Natural killer cell treated with Interleukin-12 subunit alpha and Interleukin-12 subunit beta and Interleukin-15 and Interleukin-18, amount 100 ng/mL, for 72 hours (primary cell): ENCODE measurements around the gene ADGRA1. TPM values are rescaled to one million over a fixed set of nuclear protein-coding genes. Genes with fewer than 3 reads are reported as not detected.

Experiments
- ATAC-seq, 2 donors: fragments of 150-1000 bp; cut with Tn5 transposase in 1 of 2; sonication (Bioruptor Pico), chemical (Tn5 transposase) in 1 of 2; 2 replicates each; pipeline ENCODE4 v1.10.0; 2021
- DNase-seq: peaks from one replicate; pipeline ENCODE4 v3.0.0; 2022; ENCODE audit warnings: low spot score
- H3K27ac Mint-ChIP-seq, 2 donors: 1 replicate in 1 of 2; 2 replicates in 1 of 2; pipeline ENCODE4 v1.8.0; 2022; ENCODE audit warnings: mixed read lengths in 2 of 2, mild to moderate bottlenecking in 1 of 2, moderate library complexity in 1 of 2
- H3K27me3 Mint-ChIP-seq, 2 donors: 1 replicate in 1 of 2; 2 replicates in 1 of 2; pipeline ENCODE4 v1.8.0; 2022; ENCODE audit warnings: mixed read lengths in 2 of 2
- H3K36me3 Mint-ChIP-seq: one replicate; pipeline ENCODE4 v1.8.0; 2022; ENCODE audit warnings: mixed read lengths
- H3K4me1 Mint-ChIP-seq, 2 donors: 1 replicate in 1 of 2; 2 replicates in 1 of 2; pipeline ENCODE4 v1.8.0; 2022; ENCODE audit warnings: low read depth in 2 of 2, mixed read lengths in 2 of 2, mild to moderate bottlenecking in 1 of 2
- H3K4me3 Mint-ChIP-seq: one replicate; pipeline ENCODE4 v1.8.0; 2022; ENCODE audit warnings: mixed read lengths
- H3K9me3 Mint-ChIP-seq: 2 replicates; pipeline ENCODE4 v1.8.0; 2022; ENCODE audit warnings: mixed read lengths
- total RNA-seq, 2 donors: library from RNA; stranded (reverse); gene quantifications; one replicate each; pipeline ENCODE4 v1.2.3, GENCODE V29; 2022

Gene ADGRA1
- total RNA-seq, 2 donors from 2014 or later, result not detected

DNA sequence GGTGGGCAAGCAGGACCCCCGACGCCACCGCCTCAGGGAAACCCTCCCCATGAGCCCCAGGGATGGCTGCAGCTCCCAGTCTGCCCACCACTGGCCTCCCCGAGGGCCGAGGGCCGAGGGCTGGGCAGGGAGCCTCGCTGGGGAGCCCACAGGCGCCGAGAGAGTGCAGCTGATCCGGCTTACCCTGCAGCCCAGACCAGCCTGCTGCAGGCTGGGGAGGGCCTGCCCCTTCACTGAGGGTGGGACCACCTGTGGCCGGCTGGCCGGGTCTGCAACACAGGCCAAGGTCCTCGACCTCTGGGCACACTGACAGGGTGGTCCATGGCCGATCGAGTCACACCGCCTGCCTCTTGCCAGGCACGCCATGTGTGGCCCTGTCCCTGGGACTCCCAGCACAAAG, 27.3 kb upstream of the ADGRA1 start:
- DNase-seq (no peak), ATAC-seq (no peak)
- Mint-ChIP-seq H3K9me3 (no peaks in the 10 kb centered on the region), H3K4me3 (no peak overlapping the region), H3K27me3 (peaks cover 0 to 8% of the 10 kb centered on the region in 2 donors), H3K27ac (no peak overlapping the region), H3K36me3 (no peaks in the 10 kb centered on the region), H3K4me1 (peaks cover 13 to 14% of the 10 kb centered on the region in 2 donors)

- ATAC-seq (peak in 1 of 2 donors; percentile 21), DNase-seq (no peak)
- H3K4me1 Mint-ChIP-seq, result peaks cover 13 to 14% of the 10 kb centered on the region in 2 donors
- peaks cover 0 to 8% of the 10 kb centered on the region in 2 donors for H3K27me3 Mint-ChIP-seq
- H3K9me3 Mint-ChIP-seq, result no peaks in the 10 kb centered on the region
- H3K27ac Mint-ChIP-seq, result no peak overlapping the region
- H3K4me3 Mint-ChIP-seq, result no peak overlapping the region
- no peaks in the 10 kb centered on the region for H3K36me3 Mint-ChIP-seq
These were observed 26.8 kb upstream of the ADGRA1 start for GRCh38 chr10:133060881-133061280.

DNA sequence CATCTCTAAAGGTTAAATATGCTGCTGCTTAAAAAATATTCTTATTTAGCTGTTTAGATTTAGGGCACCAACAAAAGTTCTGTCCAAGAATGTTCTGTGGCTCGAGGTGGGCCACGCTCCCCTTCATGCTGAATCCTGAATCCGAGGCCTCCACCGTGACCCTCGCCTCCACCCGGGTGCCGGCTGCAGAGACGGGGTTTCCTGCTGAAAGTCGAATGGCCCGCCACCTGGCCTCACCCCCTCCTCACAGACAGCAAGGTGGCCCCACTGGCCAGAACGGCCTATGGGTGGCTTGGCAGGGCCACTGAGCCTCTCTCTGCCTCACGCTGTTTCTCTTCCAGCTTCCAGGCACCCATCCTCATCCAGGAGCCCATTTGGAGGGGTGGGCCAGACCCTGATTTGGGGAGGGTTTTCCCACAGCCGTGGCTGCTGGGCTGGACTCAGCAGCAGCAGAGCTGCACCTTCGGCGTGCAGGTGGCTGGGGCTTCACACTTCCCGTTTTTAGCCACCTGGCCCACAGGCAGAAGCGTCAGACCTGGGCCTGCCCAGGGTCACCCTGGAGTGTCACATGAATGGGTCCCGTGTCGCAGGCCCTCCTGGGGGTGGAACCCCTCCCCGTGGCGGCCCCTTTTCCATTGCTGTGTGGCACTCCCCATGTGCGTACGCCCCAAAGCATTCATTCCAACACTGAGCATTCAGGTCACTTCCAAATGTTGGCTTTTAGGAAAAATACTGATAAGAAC, 26.3 kb upstream of the ADGRA1 start:
- Mint-ChIP-seq H3K9me3 (no peaks in the 10 kb centered on the region), H3K27me3 (peaks cover 0 to 8% of the 10 kb centered on the region in 2 donors), H3K27ac (no peak overlapping the region), H3K36me3 (no peaks in the 10 kb centered on the region), H3K4me1 (peaks cover 13 to 14% of the 10 kb centered on the region in 2 donors), H3K4me3 (no peak overlapping the region)
- peak; percentile 59 for DNase-seq
- peak in 1 of 2 donors; percentile 7 for ATAC-seq

DNA sequence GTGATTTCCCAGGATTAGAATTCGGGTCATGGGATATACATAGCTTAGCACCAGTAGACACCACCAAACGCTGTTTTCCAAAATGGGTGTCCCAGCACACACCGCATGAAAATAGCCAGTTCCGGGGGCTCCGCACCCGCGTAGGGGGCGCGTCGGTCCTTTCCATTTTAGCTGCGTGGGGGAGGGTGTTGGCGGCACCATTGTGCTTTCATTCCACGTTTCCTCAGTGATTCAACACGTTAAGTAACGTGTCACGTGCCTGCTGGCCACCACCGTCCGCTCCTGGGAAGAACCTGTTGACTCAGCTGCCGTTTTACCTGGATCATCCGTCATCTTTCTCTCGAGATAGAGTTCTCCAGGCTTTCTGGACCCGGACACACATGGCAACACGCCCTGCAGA, 25.6 kb upstream of the ADGRA1 start:
- DNase-seq (no peak), ATAC-seq (no peak)
- Mint-ChIP-seq H3K4me1 (peaks cover 12 to 13% of the 10 kb centered on the region in 2 donors), H3K9me3 (no peaks in the 10 kb centered on the region), H3K27me3 (peaks cover 0 to 7% of the 10 kb centered on the region in 2 donors), H3K36me3 (no peaks in the 10 kb centered on the region), H3K27ac (no peak overlapping the region), H3K4me3 (no peak overlapping the region)

DNA sequence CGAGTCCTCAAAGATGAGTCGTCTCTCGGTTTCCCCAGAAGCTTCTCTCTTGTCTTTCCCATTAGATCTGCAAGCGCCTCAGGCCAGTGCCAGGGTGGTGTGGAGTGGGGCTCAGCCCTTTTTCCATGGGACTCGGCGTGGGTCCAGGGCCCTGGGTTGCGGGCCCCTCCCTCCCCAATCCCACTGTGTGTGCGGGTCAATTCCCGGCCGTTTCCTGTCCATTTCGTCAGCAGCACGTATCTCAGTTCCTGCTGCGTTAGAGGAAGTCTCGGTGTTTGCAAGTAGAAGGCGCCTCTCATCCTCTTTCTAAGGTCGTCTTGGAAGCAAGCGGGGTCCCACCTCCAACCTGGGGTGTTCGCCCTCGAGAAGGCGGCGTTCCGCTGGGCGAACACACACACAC, 25.1 kb upstream of the ADGRA1 start:
- DNase-seq (no peak), ATAC-seq (no peak)
- H3K27ac Mint-ChIP-seq, result no peak overlapping the region
- H3K27me3 Mint-ChIP-seq, result peaks cover 0 to 7% of the 10 kb centered on the region in 2 donors
- H3K9me3 Mint-ChIP-seq, result no peaks in the 10 kb centered on the region
- H3K4me1 Mint-ChIP-seq, result peaks cover 12 to 13% of the 10 kb centered on the region in 2 donors
- H3K36me3 Mint-ChIP-seq, result no peaks in the 10 kb centered on the region
- no peak overlapping the region for H3K4me3 Mint-ChIP-seq

GRCh38 chr10:133067149-133068105, 20.3 kb upstream of the ADGRA1 start:
- Mint-ChIP-seq H3K9me3 (no peaks in the 10 kb centered on the region), H3K4me1 (no peaks in the 10 kb centered on the region), H3K36me3 (no peaks in the 10 kb centered on the region), H3K27me3 (no peaks in the 10 kb centered on the region), H3K27ac (no peak overlapping the region), H3K4me3 (no peak overlapping the region)
- ATAC-seq (peak in 1 of 2 donors; percentile 15), DNase-seq (no peak)

GRCh38 chr10:133068111-133069032, 19.4 kb upstream of the ADGRA1 start:
- ATAC-seq, result peak in 1 of 2 donors; percentile 20
- Mint-ChIP-seq H3K4me3 (no peak overlapping the region), H3K9me3 (no peaks in the 10 kb centered on the region), H3K27me3 (no peaks in the 10 kb centered on the region), H3K27ac (no peak overlapping the region), H3K4me1 (no peaks in the 10 kb centered on the region), H3K36me3 (no peaks in the 10 kb centered on the region)
- no peak for DNase-seq

DNA sequence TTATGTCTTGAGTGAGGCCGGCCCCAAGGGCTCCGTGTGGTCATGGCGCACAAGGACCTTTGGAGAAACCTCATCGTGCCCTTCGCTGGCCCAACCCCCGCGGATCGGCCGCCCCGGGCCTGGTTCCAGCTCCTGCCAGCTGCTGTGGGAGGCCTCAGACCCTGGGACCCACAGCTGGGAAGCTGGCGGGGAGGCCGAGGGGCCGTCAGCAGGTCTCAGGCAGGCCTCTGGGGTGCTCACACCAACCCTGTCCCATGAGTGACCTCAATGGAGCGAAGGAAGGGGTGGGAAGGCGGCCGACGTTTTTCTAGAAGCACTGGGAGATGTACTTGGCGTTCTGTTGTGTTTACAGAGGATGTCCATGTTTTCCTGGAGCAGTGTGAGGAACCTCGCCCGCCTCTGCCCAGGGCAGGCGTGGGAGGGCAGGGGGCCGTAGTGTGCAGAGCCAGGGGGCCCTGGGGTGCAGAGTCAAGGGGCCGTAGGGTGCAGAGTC, 18.6 kb upstream of the ADGRA1 start:
- ATAC-seq (no peak), DNase-seq (no peak)
- Mint-ChIP-seq H3K4me1 (no peaks in the 10 kb centered on the region), H3K27ac (no peak overlapping the region), H3K27me3 (no peaks in the 10 kb centered on the region), H3K36me3 (no peaks in the 10 kb centered on the region), H3K4me3 (no peak overlapping the region), H3K9me3 (no peaks in the 10 kb centered on the region)

DNA sequence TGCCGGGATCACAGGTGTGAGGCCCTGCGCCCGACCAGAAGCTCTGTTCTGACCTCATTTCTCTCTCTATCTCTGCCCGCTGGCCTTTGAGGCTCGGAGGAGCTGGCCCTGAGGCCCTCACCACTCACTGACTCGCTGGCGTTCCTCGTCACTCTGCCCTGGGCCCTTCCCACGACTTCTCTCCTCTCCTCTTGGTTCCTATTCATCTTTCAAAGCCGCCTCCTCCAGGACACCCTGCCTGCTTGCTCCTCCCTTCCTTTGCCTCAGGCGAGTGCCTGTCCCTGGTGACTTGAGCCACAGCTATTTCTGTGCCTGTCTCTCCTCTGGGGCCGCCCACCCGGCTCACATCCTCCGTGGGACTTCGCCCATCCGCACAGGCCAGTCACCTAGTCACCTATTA, 17.3 kb upstream of the ADGRA1 start:
- no peak for DNase-seq
- ATAC-seq, result no peak
- Mint-ChIP-seq H3K27ac (no peak overlapping the region), H3K9me3 (no peaks in the 10 kb centered on the region), H3K36me3 (no peaks in the 10 kb centered on the region), H3K27me3 (peaks cover 0 to 2% of the 10 kb centered on the region in 2 donors), H3K4me1 (no peaks in the 10 kb centered on the region), H3K4me3 (no peak overlapping the region)

DNA sequence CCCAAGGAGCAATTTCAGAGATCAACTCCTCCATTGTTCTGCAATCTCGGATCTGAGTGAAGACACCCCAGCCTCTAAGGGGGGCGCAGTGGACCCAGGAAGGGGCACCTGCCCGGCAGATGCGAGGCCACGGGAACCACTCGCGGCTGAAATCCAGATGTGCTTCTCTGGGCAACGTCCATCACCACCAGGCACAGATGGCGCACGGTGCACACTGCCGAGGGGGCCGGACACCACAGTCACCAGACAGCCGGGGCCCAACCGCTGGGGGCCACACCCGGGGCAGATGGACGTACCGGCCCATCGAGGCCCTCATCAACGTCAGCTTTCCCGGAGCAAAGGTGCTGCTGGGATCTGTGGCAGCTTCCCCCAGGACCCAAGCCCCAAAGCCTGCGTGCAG, 16.9 kb upstream of the ADGRA1 start:
- Mint-ChIP-seq H3K4me1 (no peaks in the 10 kb centered on the region), H3K36me3 (no peaks in the 10 kb centered on the region), H3K4me3 (no peak overlapping the region), H3K27ac (no peak overlapping the region), H3K27me3 (peaks cover 0 to 2% of the 10 kb centered on the region in 2 donors), H3K9me3 (no peaks in the 10 kb centered on the region)
- no peak for ATAC-seq
- no peak for DNase-seq

- Mint-ChIP-seq H3K27me3 (peaks cover 0 to 2% of the 10 kb centered on the region in 2 donors), H3K36me3 (no peaks in the 10 kb centered on the region), H3K9me3 (no peaks in the 10 kb centered on the region), H3K4me1 (no peaks in the 10 kb centered on the region), H3K4me3 (no peak overlapping the region), H3K27ac (no peak overlapping the region)
- DNase-seq, result no peak
- ATAC-seq, result no peak
These were observed 16.0 kb upstream of the ADGRA1 start for GRCh38 chr10:133071733-133072132.

DNA sequence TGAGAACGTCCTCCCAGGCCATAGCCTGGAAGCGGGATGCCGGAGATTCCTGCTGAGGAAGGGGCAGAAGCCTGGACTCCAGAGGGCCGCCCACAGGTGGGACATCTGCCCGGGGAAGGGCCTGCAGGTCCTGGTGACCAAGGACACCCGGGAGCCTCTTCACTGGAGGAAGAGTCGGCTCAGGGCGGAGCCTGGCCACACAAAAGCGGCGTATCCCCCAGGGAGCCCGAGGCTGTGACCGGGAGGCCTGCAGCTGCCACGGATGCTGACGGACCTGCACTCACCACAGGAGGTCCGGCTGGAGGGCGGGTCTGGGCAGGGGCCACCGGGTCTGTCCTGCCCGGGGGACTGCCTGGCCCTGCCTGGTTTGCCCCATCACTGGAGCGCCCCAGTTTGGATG, 15.5 kb upstream of the ADGRA1 start:
- no peaks in the 10 kb centered on the region for H3K9me3 Mint-ChIP-seq
- ATAC-seq, result no peak

GRCh38 chr10:133072720-133073390, 14.9 kb upstream of the ADGRA1 start:
- Mint-ChIP-seq H3K27ac (no peak overlapping the region), H3K9me3 (no peaks in the 10 kb centered on the region), H3K36me3 (no peaks in the 10 kb centered on the region), H3K4me3 (no peak overlapping the region), H3K27me3 (peaks cover 0 to 2% of the 10 kb centered on the region in 2 donors), H3K4me1 (no peaks in the 10 kb centered on the region)
- ATAC-seq, result no peak
- DNase-seq, result no peak

More for the DNA sequence above, 15.5 kb upstream of the ADGRA1 start:
- Mint-ChIP-seq H3K27ac (no peak overlapping the region), H3K36me3 (no peaks in the 10 kb centered on the region), H3K4me1 (no peaks in the 10 kb centered on the region), H3K27me3 (peaks cover 0 to 2% of the 10 kb centered on the region in 2 donors), H3K4me3 (no peak overlapping the region)
- DNase-seq, result no peak
